Ishikawa (cell line): ENCODE measurements around the gene ADH4.

Experiments used
- CEBPB ChIP-seq: IDR thresholded peaks from 2 replicates; pipeline ENCODE4 v1.6.1; 2012
- CREB1 ChIP-seq: IDR thresholded peaks from 2 replicates; pipeline ENCODE4 v1.6.1; 2012; ENCODE audit warnings: low read depth
- EGR1 ChIP-seq: IDR thresholded peaks from 2 replicates; pipeline ENCODE4 v1.6.1; 2012
- EP300 ChIP-seq: IDR thresholded peaks from 2 replicates; pipeline ENCODE4 v1.6.1; 2012; ENCODE audit warnings: borderline replicate concordance
- FOXM1 ChIP-seq: IDR thresholded peaks from 2 replicates; pipeline ENCODE4 v1.6.1; 2012; ENCODE audit warnings: low read depth, borderline replicate concordance
- MAX ChIP-seq: IDR thresholded peaks from 2 replicates; pipeline ENCODE4 v1.6.1; 2012
- NFIC ChIP-seq: IDR thresholded peaks from 2 replicates; pipeline ENCODE4 v1.6.1; 2012
- RAD21 ChIP-seq: IDR thresholded peaks from 2 replicates; pipeline ENCODE4 v1.6.1; 2012; ENCODE audit warnings: low read depth
- REST ChIP-seq: IDR thresholded peaks from 2 replicates; pipeline ENCODE4 v1.6.1; 2012; ENCODE audit warnings: low read depth, mild to moderate bottlenecking
- TAF1 ChIP-seq: IDR thresholded peaks from 2 replicates; pipeline ENCODE4 v1.6.1; 2012; ENCODE audit warnings: low read depth, mild to moderate bottlenecking
- TCF12 ChIP-seq: IDR thresholded peaks from 2 replicates; pipeline ENCODE4 v1.6.1; 2012; ENCODE audit warnings: low read depth
- TEAD4 ChIP-seq: IDR thresholded peaks from 2 replicates; pipeline ENCODE4 v1.6.1; 2012
- USF1 ChIP-seq: IDR thresholded peaks from 2 replicates; pipeline ENCODE4 v1.6.1; 2012
- YY1 ChIP-seq: IDR thresholded peaks from 2 replicates; pipeline ENCODE4 v1.6.1; 2012; ENCODE audit warnings: low read depth
- ZBTB7A ChIP-seq: IDR thresholded peaks from 2 replicates; pipeline ENCODE4 v1.6.1; 2012; ENCODE audit warnings: low read depth

ADH4 gene

GRCh38 chr4:99078931-99079624 is 65.0 kb downstream of the ADH4 start:
- TF ChIP-seq NFIC (no peak), YY1 (no peak), MAX (no peak), REST (no peak), TEAD4 (no peak), USF1 (no peak), TCF12 (no peak), RAD21 (no peak), FOXM1 (no peak), EGR1 (no peak)

DNA sequence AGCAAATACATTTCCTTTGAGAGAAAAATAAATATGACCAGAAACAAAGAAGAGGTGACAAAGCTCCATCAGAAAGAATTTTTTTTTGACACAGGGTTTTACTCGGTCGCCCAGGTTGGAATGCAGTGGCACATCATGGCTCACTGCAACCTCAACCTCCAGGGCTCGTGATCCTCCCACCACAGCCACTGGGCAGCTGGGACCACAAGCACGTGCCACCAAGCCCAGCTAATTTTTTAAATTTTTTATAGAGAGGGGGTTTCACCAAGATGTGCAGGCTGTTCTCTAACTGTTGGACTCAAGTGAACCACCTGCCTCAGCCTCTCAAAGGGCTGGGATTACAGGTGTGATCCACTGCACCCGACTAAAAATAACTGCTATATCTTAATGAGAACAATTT is 65.8 kb downstream of the ADH4 start:
- TF ChIP-seq YY1, result no peak
- no peak for TF ChIP-seq TCF12
- no peak for TF ChIP-seq CEBPB
- TF ChIP-seq EGR1, result no peak
- no peak for TF ChIP-seq NFIC
- TF ChIP-seq MAX, result no peak
- no peak for TF ChIP-seq TAF1
- no peak for TF ChIP-seq REST

- TF ChIP-seq TCF12, result 0 out of 2 replicates have a peak, but pooled peaks have one; percentile 30
- 0 out of 2 replicates have a peak, but pooled peaks have one; percentile 9 for TF ChIP-seq RAD21
- peak; percentile 87 for TF ChIP-seq MAX
- no peak for TF ChIP-seq CREB1
- TF ChIP-seq ZBTB7A, result no peak
- no peak for TF ChIP-seq REST
- peak; percentile 62 for TF ChIP-seq USF1
- TF ChIP-seq YY1, result no peak
- TF ChIP-seq NFIC, result no peak
- TF ChIP-seq EGR1, result no peak
- TF ChIP-seq CEBPB, result no peak
- TF ChIP-seq TEAD4, result peak; percentile 72
- TF ChIP-seq EP300, result no peak
- TF ChIP-seq TAF1, result no peak
- no peak for TF ChIP-seq FOXM1
These were observed 66.9 kb downstream of the ADH4 start for GRCh38 chr4:99077177-99077576.

DNA sequence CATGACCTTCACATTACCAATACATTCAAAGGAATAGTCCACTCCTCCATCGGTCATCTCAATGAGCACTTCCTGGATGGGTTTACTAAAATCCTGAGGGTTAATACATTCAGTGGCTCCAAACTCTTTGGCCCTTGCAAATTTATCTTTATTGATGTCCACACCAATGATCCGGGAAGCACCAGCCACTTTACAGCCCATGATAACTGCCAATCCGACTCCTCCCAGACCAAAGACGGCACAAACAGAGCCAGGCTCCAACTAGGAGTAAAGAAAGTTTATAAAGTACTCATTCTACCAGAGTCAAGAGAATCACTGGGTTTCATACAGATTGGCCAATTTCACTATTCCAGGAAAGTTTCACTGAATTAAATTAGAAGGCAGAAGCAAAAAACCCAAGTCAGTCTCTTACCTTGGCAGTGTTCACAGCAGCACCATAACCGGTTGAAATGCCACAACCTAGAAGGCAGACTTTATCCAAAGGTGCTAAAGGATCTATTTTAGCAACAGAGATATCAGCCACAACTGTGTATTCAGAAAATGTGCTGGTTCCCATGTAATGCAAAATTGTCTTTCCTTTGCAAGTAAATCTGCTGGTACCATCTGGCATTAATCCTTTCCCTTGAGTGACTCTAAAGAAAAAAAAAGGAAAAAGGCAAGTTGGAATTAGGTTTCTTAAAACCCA is 67.7 kb downstream of the ADH4 start:
- TF ChIP-seq EGR1 (no peak), MAX (no peak), TCF12 (no peak), YY1 (no peak), CEBPB (no peak), CREB1 (no peak), TEAD4 (no peak), NFIC (no peak), REST (no peak), FOXM1 (no peak), EP300 (no peak), RAD21 (no peak), TAF1 (no peak), ZBTB7A (no peak), USF1 (no peak)
